HG03520 (cell line): ENCODE results near the gene CRYGD.
"Not testable (repeated sequence)": the region's sequence is repeated elsewhere in the genome, so short reads cannot be mapped to it uniquely, and the experiment has no call there.

Source experiments
- ATAC-seq: cut with Tn5 transposase; IDR thresholded peaks from one replicate; pipeline ENCODE4 v1.9.1; 2021; ENCODE audit warnings: mild to moderate bottlenecking, moderate library complexity; ENCODE audit not compliant: unreplicated experiment

CRYGD gene

DNA sequence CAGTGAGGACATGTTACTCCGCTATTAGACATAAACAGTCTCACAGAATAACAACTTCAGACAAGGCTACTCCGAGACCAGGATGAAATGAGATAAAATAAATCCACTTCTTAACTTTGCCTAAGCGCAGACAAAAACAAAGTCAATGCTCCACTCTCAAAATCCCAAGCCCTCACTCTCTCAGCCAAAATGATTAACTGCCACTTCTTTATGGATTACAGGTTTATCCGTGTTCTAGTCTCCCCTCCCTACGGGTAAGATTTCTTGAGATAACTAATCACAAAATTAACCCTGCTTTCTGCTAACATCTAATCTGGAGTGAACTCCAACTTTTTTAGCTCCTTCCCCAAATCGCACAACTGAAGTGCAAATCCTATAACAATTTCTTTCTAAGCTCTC is 6.4 kb upstream of the CRYGD start:
- ATAC-seq = no peak

DNA sequence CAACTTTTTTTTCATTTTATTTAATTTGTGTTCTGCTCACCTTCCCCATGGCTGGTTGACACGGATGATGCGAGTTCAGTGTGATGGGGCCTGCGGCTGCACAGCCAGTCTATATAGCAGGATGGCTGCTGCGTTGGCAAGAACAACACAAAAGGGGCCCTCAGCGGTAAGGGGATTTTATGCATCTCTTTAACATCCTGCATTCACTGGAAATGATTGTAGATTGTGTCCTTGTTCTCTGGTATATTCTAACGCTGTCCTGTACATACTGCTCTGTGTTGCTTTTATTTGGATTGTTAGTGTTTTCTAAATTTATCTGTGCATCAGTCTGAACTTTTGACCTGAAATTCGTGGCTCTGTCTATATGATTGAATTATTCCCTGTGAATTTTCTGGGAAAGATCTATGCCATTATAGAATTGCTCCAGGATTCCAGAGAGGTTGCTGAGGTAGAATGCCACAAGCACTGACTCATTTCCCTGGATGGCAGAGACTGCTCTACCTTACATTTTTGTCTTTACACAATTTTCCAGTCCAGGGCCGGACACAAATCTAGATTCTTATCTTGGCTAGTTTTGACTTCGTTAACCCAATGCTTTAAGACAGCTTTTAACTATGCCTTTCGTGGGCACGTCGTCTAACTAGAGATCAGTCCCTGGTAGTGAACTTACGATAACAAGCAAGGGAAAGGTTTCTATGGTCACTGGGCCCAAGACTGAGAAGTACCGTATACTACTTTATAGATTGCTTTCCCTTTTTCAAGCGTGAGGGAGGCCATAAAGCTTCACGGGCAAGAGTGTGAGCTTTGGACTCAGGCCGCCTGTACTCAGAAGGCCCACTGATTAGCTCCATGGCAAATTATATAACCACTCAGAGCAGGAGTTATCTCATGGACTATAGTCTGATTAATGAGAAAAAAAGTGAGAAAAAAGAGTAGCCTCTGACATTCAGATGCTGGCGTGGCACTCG is 5.7 kb upstream of the CRYGD start, which contains the start of gene CRYGC:
CRYGC (minus strand) TSS at position 85 of the 968 bp plus-strand sequence; CDS start at position 49, 36 bp downstream.
- no peak for ATAC-seq

DNA sequence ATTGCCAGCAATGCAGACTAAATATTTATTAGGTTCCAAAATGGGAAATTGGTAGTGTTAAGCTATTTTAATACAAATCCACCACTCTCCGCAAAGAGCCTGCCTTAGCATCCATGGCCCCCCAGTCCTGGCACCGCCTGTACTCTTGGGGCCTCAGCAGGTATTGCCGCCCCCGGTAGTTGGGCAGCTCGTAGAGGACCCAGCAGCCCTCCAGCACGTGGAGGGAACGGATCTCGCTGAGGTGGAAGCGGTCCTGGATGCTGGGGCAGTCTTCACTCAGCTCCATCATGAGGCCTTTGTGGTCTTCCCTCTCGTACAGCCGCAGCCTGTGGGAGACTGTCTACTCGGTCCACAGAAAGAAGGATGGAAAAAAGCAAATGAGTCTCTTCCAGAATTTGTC is 3.8 kb upstream of the CRYGD start:
- ATAC-seq = no peak

DNA sequence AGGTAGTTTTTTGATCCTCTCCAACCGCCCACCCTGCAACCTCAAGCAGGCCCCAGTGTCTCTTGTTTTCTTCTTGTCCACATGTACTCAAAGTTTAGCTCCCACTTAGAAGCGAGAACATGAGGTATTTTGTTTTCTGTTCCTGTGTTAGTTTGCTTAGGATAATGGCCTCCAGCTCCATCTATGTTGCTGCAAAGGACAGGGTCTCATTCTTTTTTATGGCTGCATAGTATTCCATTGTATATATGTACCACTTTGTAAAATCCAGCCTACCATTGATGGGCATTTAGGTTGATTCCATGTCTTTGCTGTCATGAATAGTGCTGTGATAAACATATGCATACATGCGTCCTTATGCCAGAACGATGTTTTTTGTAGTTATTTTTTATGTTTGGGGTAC is 2.8 kb upstream of the CRYGD start:
- ATAC-seq = no peak

DNA sequence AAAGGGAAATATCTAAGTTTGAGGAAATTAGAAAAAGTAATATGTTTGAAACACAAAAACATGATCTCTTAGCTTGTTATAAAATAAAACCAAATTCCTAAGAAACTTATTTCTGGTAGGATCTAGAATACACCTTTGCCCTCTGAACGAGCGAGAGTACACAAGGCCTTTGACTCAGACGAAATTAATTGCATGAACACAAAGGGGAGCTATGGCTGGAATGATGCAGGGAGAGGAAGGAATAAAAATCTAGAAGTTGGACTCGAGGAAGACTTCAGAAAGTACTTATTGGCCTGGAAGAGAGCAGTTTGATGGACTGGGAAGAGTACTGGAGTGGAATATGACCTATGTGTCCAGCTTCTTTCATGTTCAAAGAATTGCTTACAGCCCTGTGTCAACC is 927 bp upstream of the CRYGD start:
- no peak for ATAC-seq

DNA sequence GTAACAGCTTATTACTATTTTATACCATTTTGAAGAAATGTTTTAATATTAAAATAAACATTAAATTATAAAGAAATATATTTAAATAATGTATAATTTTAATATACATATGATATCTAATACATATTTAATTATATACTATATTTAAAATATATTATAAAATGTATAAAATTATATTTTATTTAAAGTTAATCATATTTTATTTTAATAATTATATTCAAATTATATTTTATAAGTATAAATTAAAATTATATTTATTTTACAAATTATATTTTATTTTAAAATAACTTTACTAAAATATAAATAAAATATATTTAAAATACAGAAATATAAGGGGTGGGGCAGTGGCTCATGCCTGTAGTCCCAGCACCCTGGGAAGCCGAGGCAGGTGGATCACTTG is 2.1 kb downstream of the CRYGD start:
- ATAC-seq = no peak

DNA sequence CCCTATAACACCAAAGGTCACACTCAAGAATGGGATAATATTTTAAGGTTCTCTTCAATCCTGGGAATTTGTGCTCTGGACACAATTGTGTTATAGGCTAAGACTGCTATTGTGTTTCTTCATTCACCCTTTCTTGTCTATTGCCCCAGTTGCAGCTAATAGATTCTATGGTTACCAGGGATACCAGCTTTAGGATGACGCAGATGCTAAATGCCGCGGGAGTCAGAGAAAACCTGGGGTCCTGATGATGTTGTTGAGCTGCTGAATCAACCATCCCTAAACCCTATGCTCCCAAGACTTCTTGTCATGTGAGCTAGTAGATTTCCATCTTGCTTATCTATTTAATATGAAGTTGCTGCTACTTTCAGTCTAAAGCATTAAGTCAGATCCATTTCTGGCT is 5.4 kb downstream of the CRYGD start:
- ATAC-seq = no peak

DNA sequence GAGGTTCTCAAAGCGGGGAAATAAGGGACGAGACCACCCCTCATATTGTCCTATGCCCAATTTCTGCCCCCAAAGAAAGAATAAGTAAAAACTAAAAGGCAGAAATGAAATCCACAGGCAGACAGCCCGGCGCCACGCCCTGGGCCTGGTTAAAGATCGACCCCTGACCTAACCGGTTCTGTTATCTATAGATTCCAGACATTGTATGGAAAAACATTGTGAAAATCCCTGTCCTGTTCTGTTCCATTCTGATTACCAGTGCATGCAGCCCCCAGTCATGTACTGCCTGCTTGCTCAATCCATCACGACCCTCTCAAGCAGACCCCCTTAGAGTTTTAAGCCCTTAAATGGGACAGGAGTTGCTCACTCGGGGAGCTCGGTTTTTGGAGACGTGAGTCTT is 6.9 kb downstream of the CRYGD start:
- ATAC-seq = not testable (repeated sequence)

DNA sequence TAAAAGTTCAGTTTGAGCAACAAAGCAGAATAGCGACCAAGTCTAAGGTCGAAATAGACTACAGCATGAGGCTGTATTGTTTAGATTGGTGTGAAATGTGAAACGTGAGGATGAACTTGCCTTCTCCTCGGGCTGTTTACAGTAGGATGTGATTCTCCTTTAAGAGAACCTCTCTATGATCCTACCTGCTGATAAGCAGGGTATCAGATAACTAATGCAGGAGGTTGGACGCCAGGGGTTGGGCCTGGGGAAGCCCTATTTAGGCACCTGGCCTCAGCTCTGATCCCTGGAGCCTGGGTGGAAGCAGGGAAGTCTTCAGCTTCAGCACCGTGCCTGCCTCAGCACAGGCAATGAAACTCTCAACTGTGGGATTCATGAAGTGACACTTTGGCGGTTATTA is 11.4 kb downstream of the CRYGD start:
- no peak for ATAC-seq

DNA sequence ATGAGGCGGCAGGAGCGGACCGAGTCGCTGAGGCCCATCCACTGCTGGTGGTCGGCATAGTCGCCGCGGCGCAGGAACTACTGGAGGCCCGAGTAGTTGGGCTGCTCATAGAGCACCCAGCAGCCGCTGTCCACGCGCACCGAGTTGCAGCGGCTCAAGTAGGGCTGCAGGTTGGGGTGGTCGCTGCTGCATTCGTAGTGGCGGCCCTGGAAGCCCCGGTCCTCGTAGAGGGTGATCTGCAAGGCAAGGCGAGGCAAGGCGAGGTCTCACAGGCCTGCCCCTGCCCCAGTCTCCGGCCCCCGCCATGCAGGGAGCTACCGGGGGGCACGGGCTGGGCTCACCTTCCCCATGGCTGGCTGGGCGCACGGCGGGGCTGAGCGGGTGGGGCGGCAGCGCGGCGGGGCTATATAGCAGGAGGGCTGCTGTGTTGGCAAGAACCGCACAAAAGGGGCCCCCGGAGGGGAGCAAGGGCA is 12.0 kb downstream of the CRYGD start:
- not testable (repeated sequence) for ATAC-seq

DNA sequence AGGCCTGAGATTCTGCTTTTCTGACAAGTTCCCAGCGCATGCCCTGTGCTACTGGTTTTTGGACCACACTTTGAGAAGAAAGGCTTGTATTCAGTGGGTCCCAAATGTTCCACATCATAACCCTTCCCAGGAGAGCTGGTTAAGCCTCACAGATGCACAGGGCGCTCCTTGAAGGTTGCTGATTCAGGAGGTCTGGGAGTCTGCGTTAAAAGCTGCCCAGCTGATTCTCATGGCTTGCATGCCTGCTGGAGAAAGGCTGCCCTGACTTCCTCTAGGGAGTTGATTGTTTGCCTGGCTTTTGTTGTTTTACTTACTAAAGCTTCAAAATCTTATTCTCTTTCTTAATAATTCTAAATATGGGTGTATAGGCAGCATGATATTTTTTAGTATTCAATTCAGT is 20.7 kb downstream of the CRYGD start:
- no peak for ATAC-seq

DNA sequence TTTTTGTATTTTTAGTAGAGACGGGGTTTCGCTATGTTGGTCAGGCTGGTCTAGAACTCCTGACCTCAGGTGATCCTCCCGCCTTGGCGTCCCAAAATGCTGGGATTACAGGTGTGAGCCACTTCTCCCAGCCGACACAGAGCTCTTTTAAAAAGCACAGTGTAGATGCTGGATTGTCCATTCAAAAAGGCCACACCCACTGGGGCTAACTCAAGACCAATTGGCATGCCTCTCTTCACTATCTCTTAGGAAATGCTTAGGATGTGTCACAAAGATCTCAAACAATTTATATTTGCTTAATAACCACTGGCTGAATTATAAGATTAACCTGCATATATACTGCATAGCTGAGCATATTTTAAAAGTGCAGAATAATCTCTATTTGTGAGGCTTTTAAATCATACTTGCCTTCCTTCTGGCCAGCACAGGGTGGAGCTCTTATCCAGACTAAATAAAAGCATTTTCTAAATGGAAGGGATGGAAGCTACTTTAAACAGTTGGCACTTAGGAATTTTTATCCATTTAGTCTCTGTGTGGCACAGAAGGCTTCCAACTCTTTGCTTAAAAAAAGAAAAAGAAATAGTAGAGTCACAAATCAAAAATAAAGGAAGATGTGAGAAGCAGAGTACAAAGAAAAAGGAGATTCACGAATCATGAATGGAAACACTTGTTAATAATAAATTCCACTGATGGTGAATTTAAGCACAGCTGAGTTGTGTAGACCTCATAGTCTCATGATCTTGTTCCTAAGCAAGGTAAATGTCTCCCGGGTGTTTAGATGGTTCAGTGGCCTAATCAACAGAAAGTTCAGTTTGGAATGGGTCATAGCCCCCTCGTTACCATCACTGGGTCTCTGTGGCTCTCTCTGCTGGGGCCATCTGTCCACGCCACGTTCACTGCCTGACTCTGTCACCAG is 22.4 kb downstream of the CRYGD start:
- ATAC-seq = no peak

DNA sequence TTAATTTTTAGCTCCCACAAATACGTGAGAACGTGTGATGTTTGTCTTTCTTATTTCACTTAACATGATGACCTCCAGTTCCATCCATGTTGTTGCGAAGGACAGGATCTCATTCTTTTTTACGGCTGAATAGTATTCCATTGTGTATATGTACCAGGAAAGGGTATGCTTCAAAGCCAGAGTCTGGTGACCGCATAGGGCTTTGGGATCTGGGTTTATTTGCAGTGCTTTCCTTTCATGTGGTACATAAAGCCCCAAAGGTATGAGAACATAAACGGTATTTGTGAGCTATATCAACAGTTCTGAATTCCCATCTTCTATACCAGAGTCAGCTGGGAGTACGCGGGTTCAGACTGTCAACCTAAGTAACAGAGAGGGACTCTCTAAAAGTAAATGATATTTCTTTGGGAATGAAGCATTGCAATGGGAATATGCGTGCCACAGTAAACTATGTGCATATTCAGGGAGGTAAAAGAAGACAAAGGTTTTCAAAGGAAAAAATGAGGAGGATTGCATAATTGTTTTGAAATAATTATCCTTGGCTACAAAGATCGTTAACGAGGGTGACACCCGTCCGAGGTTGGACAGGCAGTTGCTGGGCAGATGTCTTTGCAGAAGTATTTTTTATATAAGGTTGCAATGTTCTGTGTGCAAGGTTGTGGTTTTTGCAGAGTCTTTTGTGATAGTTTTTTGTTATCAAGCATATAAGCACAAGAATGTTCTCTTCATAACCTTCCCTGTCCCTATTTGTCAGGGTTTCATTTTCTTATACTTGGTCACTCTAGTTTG is 24.4 kb downstream of the CRYGD start:
- no peak for ATAC-seq

DNA sequence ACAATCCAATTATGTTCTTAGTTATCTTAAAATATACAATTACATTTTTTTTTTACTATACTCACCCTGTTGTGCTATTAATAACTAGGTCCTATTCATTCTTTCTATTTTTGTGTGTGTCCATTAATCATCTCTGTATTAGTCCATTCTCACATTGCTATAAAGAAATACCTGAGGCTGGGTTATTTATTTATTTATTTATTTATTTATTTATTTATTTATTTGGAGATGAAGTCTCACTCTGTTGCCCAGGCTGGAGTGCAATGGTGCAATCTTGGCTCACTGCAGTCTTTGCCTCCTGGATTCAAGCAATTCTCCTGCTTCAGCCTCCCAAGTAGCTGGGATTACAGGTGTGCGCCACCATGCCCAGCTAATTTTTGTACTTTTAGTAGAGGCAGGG is 25.6 kb downstream of the CRYGD start:
- ATAC-seq = not testable (repeated sequence)

DNA sequence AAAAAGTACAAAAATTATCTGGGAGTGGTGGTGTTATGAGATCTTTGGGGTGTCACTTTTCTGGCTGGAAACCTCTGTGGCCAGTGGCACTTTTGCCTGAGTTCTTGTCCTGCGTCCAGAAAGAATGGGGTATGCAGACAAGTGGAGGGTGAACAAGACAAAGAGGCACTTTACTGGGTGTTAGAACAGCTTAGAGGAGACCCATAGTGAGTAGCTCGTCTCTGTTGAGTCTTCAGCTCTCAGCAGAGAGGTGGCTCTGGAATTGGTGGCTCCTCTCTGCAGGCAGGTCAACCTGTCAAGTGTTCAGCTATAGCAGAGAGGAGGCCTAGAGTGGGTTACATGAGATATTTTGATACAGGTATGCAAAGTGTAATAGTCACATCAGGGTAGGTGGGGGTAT is 26.1 kb downstream of the CRYGD start:
- no peak for ATAC-seq

DNA sequence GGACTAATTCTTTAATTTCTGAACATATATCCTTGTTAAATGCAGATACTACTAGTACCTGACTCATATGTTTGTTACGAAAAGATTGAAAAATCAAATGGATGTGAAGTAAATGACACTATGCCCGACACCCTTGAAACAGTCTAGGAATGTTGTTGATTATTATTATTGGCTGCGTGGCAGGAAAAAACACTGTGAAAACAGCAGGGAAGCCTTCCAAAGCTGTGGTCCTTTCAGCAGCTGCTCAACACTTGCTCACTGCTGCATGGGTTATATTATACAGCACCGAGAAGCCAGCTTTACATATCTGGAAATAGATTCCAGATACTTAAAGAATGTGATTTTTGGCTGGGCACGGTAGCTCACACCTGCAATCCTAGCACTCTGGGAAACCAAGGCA is 26.5 kb downstream of the CRYGD start:
- no peak for ATAC-seq

DNA sequence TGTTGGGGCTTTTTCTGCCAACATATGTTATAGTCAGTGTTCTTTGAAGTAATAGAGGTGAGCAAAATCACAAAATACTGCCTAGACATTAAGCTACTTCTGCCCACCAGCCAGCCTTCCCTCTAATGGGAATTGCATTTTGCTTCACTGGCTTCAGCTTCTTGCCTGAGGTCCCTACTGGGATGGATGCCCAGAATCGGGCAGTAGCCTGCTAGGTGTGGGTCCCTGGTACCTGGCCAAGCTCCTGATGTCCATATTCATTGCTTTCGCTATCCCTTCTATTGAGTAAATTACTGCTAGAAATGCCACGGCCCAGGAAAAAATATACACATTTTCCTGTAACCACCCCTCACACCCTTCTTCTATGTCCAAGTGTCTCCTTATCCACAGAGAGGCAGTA is 27.0 kb downstream of the CRYGD start:
- ATAC-seq = no peak

DNA sequence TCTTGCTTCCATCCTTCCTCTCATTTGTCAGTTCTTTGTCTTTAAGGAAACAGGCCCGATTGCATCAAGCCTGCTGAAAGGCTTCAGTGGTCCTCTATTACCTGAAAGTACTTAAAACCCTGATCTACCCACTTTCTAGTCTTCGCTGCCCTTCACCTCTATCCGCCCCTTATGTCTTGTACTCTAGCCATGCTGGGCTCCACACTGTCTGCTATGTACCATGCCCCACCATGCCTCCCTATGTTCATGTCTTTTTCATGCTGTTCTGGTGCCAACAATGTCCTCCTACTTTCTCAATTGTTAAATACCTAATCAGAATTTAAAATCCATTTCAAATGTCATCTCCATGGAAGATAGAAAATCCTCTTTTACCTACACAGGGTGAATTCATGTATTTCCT is 28.2 kb downstream of the CRYGD start:
- ATAC-seq = no peak

DNA sequence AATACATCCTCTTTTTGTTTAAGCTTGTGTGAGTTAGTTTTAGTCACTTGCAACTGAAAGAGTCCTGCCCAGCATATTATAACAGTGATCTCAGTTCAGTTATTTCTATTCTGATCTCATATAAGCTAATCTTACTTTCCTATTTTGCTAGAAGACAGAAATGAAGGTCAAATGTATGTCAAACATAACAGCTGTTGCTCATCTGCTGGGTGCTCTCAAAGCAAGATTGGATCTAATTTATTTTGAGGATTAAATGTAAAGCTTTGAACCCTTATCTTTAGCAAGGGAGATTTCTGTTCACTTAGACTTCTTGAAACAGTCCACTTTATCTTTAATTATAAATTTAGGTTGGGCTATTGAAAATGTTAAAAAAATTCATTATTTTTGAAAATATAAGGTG is 31.2 kb downstream of the CRYGD start:
- no peak for ATAC-seq

DNA sequence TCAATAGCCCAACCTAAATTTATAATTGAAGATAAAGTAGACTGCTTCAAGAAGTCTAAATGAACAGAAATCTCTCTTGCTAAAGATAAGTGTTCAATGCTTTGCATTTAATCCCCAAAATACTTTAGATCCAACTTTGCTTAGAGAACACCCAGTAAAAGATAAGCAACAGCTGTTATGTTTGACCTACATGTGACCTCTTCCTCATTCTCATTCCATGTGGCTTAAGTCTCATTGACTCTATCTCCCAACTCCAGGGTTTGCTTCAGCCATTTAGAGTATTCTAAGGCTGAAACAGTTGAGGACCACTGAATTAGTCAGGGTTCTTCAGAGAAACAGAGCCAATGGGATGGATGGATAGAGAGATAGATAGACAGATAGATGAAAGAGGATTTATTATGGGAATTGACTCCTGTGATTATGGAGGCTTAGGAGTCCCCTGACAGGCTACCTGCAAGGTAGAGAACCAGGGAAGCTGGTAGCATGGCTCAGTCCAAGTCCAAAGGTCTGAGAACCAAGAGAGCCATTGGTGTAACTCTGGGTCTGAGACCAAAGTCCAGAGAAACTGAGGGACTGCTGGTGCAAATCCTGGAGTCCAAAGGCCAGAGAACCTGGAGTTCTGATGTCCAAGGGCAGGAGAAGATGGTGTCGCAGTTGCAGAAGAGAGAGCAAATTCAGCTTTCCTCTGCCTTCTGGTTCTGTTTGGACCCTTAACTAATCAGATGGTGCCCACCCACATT is 32.1 kb downstream of the CRYGD start:
- no peak for ATAC-seq
